Rectal smooth muscle tissue (tissue), 1 donor: ENCODE measurements around the gene ZNF569.

ENCODE experiments used
- H3K27ac ChIP-seq: one replicate; pipeline ENCODE4 v1.7.0; 2013; ENCODE audit warnings: low read depth, low read length, inconsistent platforms
- H3K27me3 ChIP-seq: one replicate; pipeline ENCODE4 v1.7.0; 2013; ENCODE audit warnings: low read length; ENCODE audit not compliant: control insufficient read depth, insufficient read depth
- H3K36me3 ChIP-seq: one replicate; pipeline ENCODE4 v1.7.0; 2013; ENCODE audit warnings: low read length; ENCODE audit not compliant: control insufficient read depth, insufficient read depth
- H3K4me1 ChIP-seq: one replicate; pipeline ENCODE4 v1.7.0; 2013; ENCODE audit warnings: low read length; ENCODE audit not compliant: control insufficient read depth, insufficient read depth
- H3K4me3 ChIP-seq: one replicate; pipeline ENCODE4 v1.7.0; 2013; ENCODE audit warnings: low read length
- H3K9ac ChIP-seq: one replicate; pipeline ENCODE4 v1.7.0; 2013; ENCODE audit warnings: low read length

Gene ZNF569

GRCh38 chr19:37466798-37467607 lies at the start of gene ZNF569:
Gene ZNF569 (minus strand): TSS chr19:37467444. CDS start chr19:37444921, 22,523 bp downstream.
- Histone ChIP-seq H3K27ac (peak within 1 kb of the TSS; percentile 88), H3K4me1 (no peaks in the 10 kb centered on the region), H3K4me3 (peak within 1 kb of the TSS; percentile 96), H3K9ac (peak within 1 kb of the TSS; percentile 71), H3K36me3 (peaks cover 4% of the 10 kb centered on the region), H3K27me3 (no peaks in the 10 kb centered on the region)

GRCh38 chr19:37513397-37513796 lies 46.2 kb upstream of the ZNF569 start:
- Histone ChIP-seq H3K27me3 (no peaks in the 10 kb centered on the region), H3K4me1 (no peaks in the 10 kb centered on the region), H3K36me3 (peaks cover 6% of the 10 kb centered on the region), H3K9ac (no peak overlapping the region), H3K4me3 (no peak overlapping the region), H3K27ac (no peak overlapping the region)

- peaks cover 3% of the 10 kb centered on the region for H3K36me3 ChIP-seq
These were observed 44.6 kb upstream of the ZNF569 start for GRCh38 chr19:37511821-37512220.

GRCh38 chr19:37511186-37511585 lies 43.9 kb upstream of the ZNF569 start:
- H3K4me3 ChIP-seq = no peak overlapping the region
- no peaks in the 10 kb centered on the region for H3K27me3 ChIP-seq
- H3K27ac ChIP-seq = no peak overlapping the region
- H3K4me1 ChIP-seq = peaks cover 6% of the 10 kb centered on the region
- no peak overlapping the region for H3K9ac ChIP-seq
- H3K36me3 ChIP-seq = peaks cover 3% of the 10 kb centered on the region

More at GRCh38 chr19:37511821-37512220, 44.6 kb upstream of the ZNF569 start:
- Histone ChIP-seq H3K4me1 (peaks cover 6% of the 10 kb centered on the region), H3K9ac (no peak overlapping the region), H3K27ac (no peak overlapping the region), H3K27me3 (no peaks in the 10 kb centered on the region), H3K4me3 (no peak overlapping the region)

- H3K4me1 ChIP-seq = peaks cover 6% of the 10 kb centered on the region
- peak overlapping the region; percentile 98 for H3K27ac ChIP-seq
- H3K27me3 ChIP-seq = no peaks in the 10 kb centered on the region
- H3K4me3 ChIP-seq = peak overlapping the region; percentile 96
- peak overlapping the region; percentile 77 for H3K9ac ChIP-seq
- H3K36me3 ChIP-seq = peaks cover 3% of the 10 kb centered on the region
These were observed 39.9 kb upstream of the ZNF569 start for GRCh38 chr19:37507167-37507464.

GRCh38 chr19:37506387-37507166 lies 39.3 kb upstream of the ZNF569 start, which contains the start of gene ZNF793:
Gene ZNF793 (plus strand): TSS chr19:37506939. CDS start chr19:37523440, 16,501 bp downstream.
- Histone ChIP-seq H3K4me3 (peak within 1 kb of the TSS; percentile 96), H3K36me3 (no peaks in the 10 kb centered on the region), H3K27me3 (no peaks in the 10 kb centered on the region)

GRCh38 chr19:37505958-37506386 lies 38.7 kb upstream of the ZNF569 start:
- H3K4me1 ChIP-seq = peaks cover 6% of the 10 kb centered on the region
- no peaks in the 10 kb centered on the region for H3K27me3 ChIP-seq
- H3K36me3 ChIP-seq = no peaks in the 10 kb centered on the region
- H3K27ac ChIP-seq = peak overlapping the region; percentile 98
- peak overlapping the region; percentile 77 for H3K9ac ChIP-seq
- H3K4me3 ChIP-seq = peak overlapping the region; percentile 96

More at GRCh38 chr19:37506387-37507166, 39.3 kb upstream of the ZNF569 start, which contains the start of gene ZNF793:
- Histone ChIP-seq H3K4me1 (peaks cover 6% of the 10 kb centered on the region), H3K9ac (peak within 1 kb of the TSS; percentile 77), H3K27ac (peak within 1 kb of the TSS; percentile 98)

- H3K9ac ChIP-seq = no peak overlapping the region
- H3K4me3 ChIP-seq = no peak overlapping the region
- H3K4me1 ChIP-seq = no peaks in the 10 kb centered on the region
- H3K27ac ChIP-seq = no peak overlapping the region
- no peaks in the 10 kb centered on the region for H3K27me3 ChIP-seq
- no peaks in the 10 kb centered on the region for H3K36me3 ChIP-seq
These were observed 25.0 kb upstream of the ZNF569 start for GRCh38 chr19:37492213-37492612.

- no peaks in the 10 kb centered on the region for H3K27me3 ChIP-seq
- H3K4me3 ChIP-seq = peak overlapping the region; percentile 25
- H3K9ac ChIP-seq = no peak overlapping the region
- no peak overlapping the region for H3K27ac ChIP-seq
- H3K36me3 ChIP-seq = peaks cover 33% of the 10 kb centered on the region
- no peaks in the 10 kb centered on the region for H3K4me1 ChIP-seq
These were observed 17.3 kb upstream of the ZNF569 start for GRCh38 chr19:37484406-37485168.

- Histone ChIP-seq H3K27me3 (no peaks in the 10 kb centered on the region), H3K4me3 (no peak overlapping the region), H3K27ac (no peak overlapping the region), H3K4me1 (no peaks in the 10 kb centered on the region), H3K36me3 (peaks cover 17% of the 10 kb centered on the region), H3K9ac (no peak overlapping the region)
These were observed 4.9 kb upstream of the ZNF569 start for GRCh38 chr19:37472165-37472564.

- H3K9ac ChIP-seq = no peak overlapping the region
These were observed 3.0 kb upstream of the ZNF569 start for GRCh38 chr19:37470216-37470615.

More at GRCh38 chr19:37470216-37470615, 3.0 kb upstream of the ZNF569 start:
- Histone ChIP-seq H3K27ac (no peak overlapping the region), H3K27me3 (no peaks in the 10 kb centered on the region), H3K4me1 (no peaks in the 10 kb centered on the region), H3K4me3 (peak overlapping the region; percentile 62), H3K36me3 (peaks cover 3% of the 10 kb centered on the region)
